Spleen (tissue), 11 donors: ENCODE data around the gene ZNF385A. TPM values are rescaled to one million over a fixed set of nuclear protein-coding genes. Genes with fewer than 3 reads are reported as not detected.
"Not testable (repeated sequence)": the region's sequence is repeated elsewhere in the genome, so short reads cannot be mapped to it uniquely, and the experiment has no call there.

Experiments
- DNase-seq: peaks from one replicate; pipeline ENCODE4 v3.0.0-alpha.2; 2020
- H3K27ac ChIP-seq, 8 donors: fragments of 200-600 bp; sonication (generic) in 7 of 8; 1 replicate in 4 of 8; 2 replicates in 4 of 8; pipeline versions ENCODE4 v1.5.0 to v1.8.0; 2016 to 2021; ENCODE audit warnings: inconsistent platforms in 4 of 8, mild to moderate bottlenecking in 4 of 8, moderate library complexity in 1 of 8
- H3K27me3 ChIP-seq, 7 donors: fragments of 200-600 bp; sonication (generic) in 6 of 7; replicated peaks in 1 of 7; 1 replicate in 4 of 7; 2 replicates in 3 of 7; pipeline versions ENCODE4 v1.5.0 to v1.8.0; 2016 to 2021; ENCODE audit warnings: inconsistent platforms in 3 of 7, mild to moderate bottlenecking in 1 of 7
- H3K36me3 ChIP-seq, 6 donors: fragments of 200-600 bp; sonication (generic) in 5 of 6; 1 replicate in 4 of 6; 2 replicates in 2 of 6; pipeline versions ENCODE4 v1.5.0 to v1.8.0; 2016 to 2021; ENCODE audit warnings: inconsistent platforms in 2 of 6
- H3K4me1 ChIP-seq, 6 donors: fragments of 200-600 bp; sonication (generic) in 5 of 6; 1 replicate in 3 of 6; 2 replicates in 3 of 6; pipeline versions ENCODE4 v1.5.0 to v1.8.0; 2016 to 2021; ENCODE audit warnings: inconsistent platforms in 3 of 6
- H3K4me3 ChIP-seq, 8 donors: fragments of 200-600 bp; sonication (generic) in 7 of 8; 1 replicate in 4 of 8; 2 replicates in 4 of 8; pipeline versions ENCODE4 v1.5.0 to v1.8.0; 2016 to 2021; ENCODE audit warnings: inconsistent platforms in 4 of 8, mild to moderate bottlenecking in 4 of 8, moderate library complexity in 2 of 8
- H3K9me3 ChIP-seq, 8 donors: fragments of 200-600 bp; sonication (generic) in 7 of 8; 1 replicate in 4 of 8; 2 replicates in 4 of 8; pipeline versions ENCODE4 v1.5.0 to v1.8.0; 2016 to 2021; ENCODE audit warnings: inconsistent platforms in 4 of 8
- POLR2A ChIP-seq, 3 donors: fragments of 450-650 bp; IDR thresholded peaks; one replicate each; pipeline ENCODE4 v1.5.1; 2017; ENCODE audit warnings: antibody characterized with exemption in 3 of 3, mild to moderate bottlenecking in 1 of 3
- POLR2AphosphoS5 ChIP-seq, 3 donors: sonication (generic); formaldehyde crosslinking; IDR thresholded peaks; one replicate each; pipeline ENCODE4 v1.5.1; 2017; ENCODE audit warnings: antibody characterized with exemption in 3 of 3
- WGBS, 5 donors: extraction: QIAGEN DNeasy Blood & Tissue Kit in 3 of 5; methylation state at CpG; one replicate each; pipeline versions ENCODE4 v1.1.5 to v1.1.7; 2013 to 2018; 5-methylcytosine and 5-hydroxymethylcytosine counted together
- intact Hi-C: fragments of 100-400 bp; cut with DNase I; formaldehyde crosslinking; loops from one replicate; pipeline ENCODE4 v1.15.0; 2023; ENCODE audit warnings: low total_unique reads
- polyA plus RNA-seq, 3 donors: library from polyadenylated mRNA; stranded (reverse); fragments of 200-250 nt; gene quantifications; one replicate each; pipeline ENCODE4 v1.2.1, GENCODE V29; 2013
- total RNA-seq, 7 donors: library from RNA; depleted of rRNA in 3 of 7; stranded (reverse); fragments of >200 nt in 3 of 7; fragmentation: NEBNext Ultra II Directional in 4 of 7; extraction: Animal tissue kit (Norgen Biotek cat#: 25700) in 4 of 7; gene quantifications; one replicate each; pipeline versions ENCODE4 v1.1.0 to v1.2.1, GENCODE V29; 2016 to 2021
- TF ChIP-seq, protein P1 (sequence below), 11 experiments: fragments of 200-600 bp in 7 of 11; fragments of 450-650 bp in 4 of 11; sonication (generic) in 4 of 11; IDR thresholded peaks in 8 of 11; conservative IDR thresholded peaks in 3 of 11; 1 replicate in 7 of 11; 2 replicates in 4 of 11; pipeline versions ENCODE4 v1.4.0 to v1.8.0; 2016 to 2021; ENCODE audit warnings: antibody characterized with exemption in 11 of 11, inconsistent platforms in 4 of 11, mild to moderate bottlenecking in 1 of 11
- donor health status: healthy with polysubstance abuse.
- donor health status: DM: no; HTN: no; CAD: no; lungs with moderate emphysema.
- donor health status: DM: no; HTN: no; CAD: no.
- donor health status: Bipolar disorder and iron deficiency.
- donor health status: healthy.
- donor health status: DM: no; HTN: no; CAD: no.
- donor health status: DM: yes; HTN: yes; CAD: no.

ZNF385A gene
- total and polyA plus RNA-seq, 10 donors = 7.4 to 40.3 (median 23.4) TPM

DNA sequence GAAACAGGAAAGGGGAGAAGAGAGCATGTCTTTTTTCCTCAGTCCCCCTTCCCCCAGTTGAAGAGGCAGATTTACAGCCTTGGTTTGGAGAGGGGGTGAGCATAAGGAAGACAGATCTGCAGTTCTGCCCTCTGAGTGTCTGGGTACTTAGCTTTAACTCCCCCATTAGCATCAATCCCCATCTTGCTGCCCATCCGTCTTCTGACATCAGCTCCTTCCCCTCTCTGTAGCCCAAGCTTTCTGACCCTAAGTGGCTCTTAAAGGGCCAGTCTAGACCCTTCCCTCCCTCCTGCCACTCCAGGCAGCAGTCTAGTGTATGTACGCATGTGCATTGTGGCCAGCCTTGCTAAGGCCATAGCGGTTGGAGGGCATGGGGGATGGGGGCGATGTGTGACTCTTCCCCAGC lies 27.6 kb downstream of the ZNF385A start:
- Histone ChIP-seq H3K36me3 (peaks cover 0 to 32% (median 0%) of the 10 kb centered on the region in 6 donors), H3K4me1 (peaks cover 7 to 58% (median 25%) of the 10 kb centered on the region in 6 donors), H3K4me3 (no peak overlapping the region), H3K27ac (peak overlapping the region in 1 of 8 donors; percentile 4), H3K9me3 (no peaks in the 10 kb centered on the region), H3K27me3 (no peaks in the 10 kb centered on the region)
- TF ChIP-seq POLR2AphosphoS5 (IDR thresholded peaks at IDR 0.05) (no peak), POLR2A (IDR thresholded peaks at IDR 0.05) (no peak)
- TF ChIP-seq, protein P1, sequence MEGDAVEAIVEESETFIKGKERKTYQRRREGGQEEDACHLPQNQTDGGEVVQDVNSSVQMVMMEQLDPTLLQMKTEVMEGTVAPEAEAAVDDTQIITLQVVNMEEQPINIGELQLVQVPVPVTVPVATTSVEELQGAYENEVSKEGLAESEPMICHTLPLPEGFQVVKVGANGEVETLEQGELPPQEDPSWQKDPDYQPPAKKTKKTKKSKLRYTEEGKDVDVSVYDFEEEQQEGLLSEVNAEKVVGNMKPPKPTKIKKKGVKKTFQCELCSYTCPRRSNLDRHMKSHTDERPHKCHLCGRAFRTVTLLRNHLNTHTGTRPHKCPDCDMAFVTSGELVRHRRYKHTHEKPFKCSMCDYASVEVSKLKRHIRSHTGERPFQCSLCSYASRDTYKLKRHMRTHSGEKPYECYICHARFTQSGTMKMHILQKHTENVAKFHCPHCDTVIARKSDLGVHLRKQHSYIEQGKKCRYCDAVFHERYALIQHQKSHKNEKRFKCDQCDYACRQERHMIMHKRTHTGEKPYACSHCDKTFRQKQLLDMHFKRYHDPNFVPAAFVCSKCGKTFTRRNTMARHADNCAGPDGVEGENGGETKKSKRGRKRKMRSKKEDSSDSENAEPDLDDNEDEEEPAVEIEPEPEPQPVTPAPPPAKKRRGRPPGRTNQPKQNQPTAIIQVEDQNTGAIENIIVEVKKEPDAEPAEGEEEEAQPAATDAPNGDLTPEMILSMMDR (IDR thresholded peaks at IDR 0.05 in 8 of 11, conservative IDR thresholded peaks at IDR 0.05 in 3 of 11) = no peak
- intact Hi-C loops = no loop called here
- no peak for DNase-seq
- WGBS, 5 donors = 80 to 93% (median 90%) methylated on average over 4 of the region's 4 CpGs

- H3K4me1 ChIP-seq = peaks cover 7 to 58% (median 31%) of the 10 kb centered on the region in 6 donors
- DNase-seq = no peak
- intact Hi-C loops = no loop called here
- peaks cover 0 to 39% (median 3%) of the 10 kb centered on the region in 6 donors for H3K36me3 ChIP-seq
- no peaks in the 10 kb centered on the region for H3K9me3 ChIP-seq
- no peak overlapping the region for H3K4me3 ChIP-seq
- H3K27ac ChIP-seq = no peak overlapping the region
- 84 to 99% (median 91%) methylated on average over 3 of the region's 3 CpGs for WGBS, 5 donors
- TF ChIP-seq, protein P1 (IDR thresholded peaks at IDR 0.05 in 8 of 11, conservative IDR thresholded peaks at IDR 0.05 in 3 of 11) = no peak
- TF ChIP-seq POLR2A (IDR thresholded peaks at IDR 0.05) = no peak
- no peaks in the 10 kb centered on the region for H3K27me3 ChIP-seq
Observed at GRCh38 chr12:54356228-54356627, 28.3 kb downstream of the ZNF385A start.

DNA sequence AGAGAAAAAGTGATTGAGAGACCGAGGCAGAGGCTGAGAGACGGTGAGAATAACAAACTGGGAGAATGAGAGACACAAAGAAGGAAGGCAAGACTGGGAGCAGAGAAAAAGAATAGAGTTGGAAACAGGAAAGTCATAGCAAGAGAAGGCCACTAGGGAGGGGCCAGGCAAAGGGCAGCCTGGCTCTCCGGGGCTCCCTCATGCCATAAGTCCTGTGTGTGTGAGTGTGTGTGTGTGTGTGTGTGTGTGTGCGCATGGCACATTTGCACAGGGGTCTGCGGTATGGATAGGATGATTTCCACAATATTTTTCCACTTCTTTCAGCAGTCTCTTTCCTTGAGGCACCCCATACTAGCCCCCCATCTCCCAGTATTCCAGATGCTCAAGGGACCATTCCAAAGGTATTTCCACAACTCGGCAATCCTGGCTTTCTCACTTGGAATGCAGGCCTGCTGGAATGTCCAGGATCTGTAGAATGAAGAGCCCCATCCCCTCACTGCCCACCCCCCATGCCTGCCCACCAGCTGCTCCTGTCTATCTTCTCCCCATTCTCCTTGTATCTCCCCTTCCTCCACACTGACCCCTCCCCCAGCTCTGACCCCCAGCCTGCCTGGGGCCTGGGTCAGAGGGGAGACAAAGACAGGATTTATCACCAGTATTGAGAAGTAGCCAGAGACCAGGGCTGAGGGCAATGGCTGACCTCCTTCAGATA lies 29.3 kb downstream of the ZNF385A start:
- WGBS, 5 donors = 80 to 89% (median 88%) methylated on average over 6 of the region's 6 CpGs
- H3K27me3 ChIP-seq = no peaks in the 10 kb centered on the region
- intact Hi-C loops = no loop called here
- H3K4me3 ChIP-seq = no peak overlapping the region
- H3K36me3 ChIP-seq = peaks cover 0 to 49% (median 13%) of the 10 kb centered on the region in 6 donors
- no peak overlapping the region for H3K27ac ChIP-seq
- TF ChIP-seq POLR2A (IDR thresholded peaks at IDR 0.05) = no peak
- TF ChIP-seq POLR2AphosphoS5 (IDR thresholded peaks at IDR 0.05) = no peak
- TF ChIP-seq, protein P1 (IDR thresholded peaks at IDR 0.05 in 8 of 11, conservative IDR thresholded peaks at IDR 0.05 in 3 of 11) = no peak
- no peaks in the 10 kb centered on the region for H3K9me3 ChIP-seq
- DNase-seq = no peak
- H3K4me1 ChIP-seq = peaks cover 7 to 51% (median 28%) of the 10 kb centered on the region in 6 donors

GRCh38 chr12:54354271-54354670 lies 30.3 kb downstream of the ZNF385A start:
- WGBS, 5 donors = 81 to 94% (median 85%) methylated on average over 7 of the region's 7 CpGs
- H3K4me3 ChIP-seq, intact Hi-C loops, H3K27me3 ChIP-seq, DNase-seq, H3K27ac ChIP-seq, H3K9me3 ChIP-seq: not testable (repeated sequence)
- Histone ChIP-seq H3K36me3 (peaks cover 0 to 59% (median 23%) of the 10 kb centered on the region in 6 donors), H3K4me1 (peaks cover 4 to 41% (median 21%) of the 10 kb centered on the region in 6 donors)
